Neural progenitor cell (in vitro differentiated cells): Measurements from ENCODE around the gene PIK3CB. TPM values are rescaled to one million over a fixed set of nuclear protein-coding genes. Genes with fewer than 3 reads are reported as not detected.

ENCODE experiments used
- DNase-seq: peaks from one replicate; pipeline ENCODE4 v3.0.0-alpha.2; 2016; ENCODE audit warnings: low spot score
- H2AFZ ChIP-seq: fragments of 200-600 bp; sonication (generic); replicated peaks from 2 replicates; pipeline ENCODE4 v1.6.1; 2016; ENCODE audit warnings: antibody characterized with exemption
- H3F3A ChIP-seq: fragments of 200-600 bp; sonication (generic); 2 replicates; pipeline ENCODE4 v1.6.1; 2016; ENCODE audit warnings: antibody characterized with exemption, low read depth
- H3K27ac ChIP-seq: fragments of 200-600 bp; sonication (generic); 2 replicates; pipeline ENCODE4 v1.5.1; 2016; ENCODE audit warnings: mild to moderate bottlenecking
- H3K27me3 ChIP-seq: fragments of 200-600 bp; sonication (generic); 2 replicates; pipeline ENCODE4 v1.6.1; 2016; ENCODE audit warnings: mild to moderate bottlenecking, moderate library complexity
- H3K36me3 ChIP-seq: fragments of 200-600 bp; sonication (generic); 2 replicates; pipeline ENCODE4 v1.5.1; 2016
- H3K4me1 ChIP-seq: fragments of 200-600 bp; sonication (generic); 2 replicates; pipeline ENCODE4 v1.6.1; 2016; ENCODE audit warnings: mixed run types
- H3K4me2 ChIP-seq: fragments of 200-600 bp; sonication (generic); 2 replicates; pipeline ENCODE4 v1.6.1; 2016
- H3K4me3 ChIP-seq: fragments of 200-600 bp; sonication (generic); 2 replicates; pipeline ENCODE4 v1.5.1; 2016
- H3K79me2 ChIP-seq: fragments of 200-600 bp; sonication (generic); 2 replicates; pipeline ENCODE4 v1.6.1; 2016; ENCODE audit warnings: low read depth
- H3K9ac ChIP-seq: fragments of 200-600 bp; sonication (generic); 2 replicates; pipeline ENCODE4 v1.6.1; 2016
- H3K9me3 ChIP-seq: fragments of 200-600 bp; sonication (generic); 2 replicates; pipeline ENCODE4 v1.5.1; 2016; ENCODE audit warnings: low read depth
- H4K20me1 ChIP-seq: fragments of 200-600 bp; sonication (generic); 2 replicates; pipeline ENCODE4 v1.6.1; 2016; ENCODE audit warnings: low read depth
- H3K27ac Mint-ChIP-seq: 3 replicates; pipeline ENCODE4 v1.8.0; 2021; ENCODE audit warnings: mixed read lengths
- H3K27me3 Mint-ChIP-seq: 2 replicates; pipeline ENCODE4 v1.8.0; 2022; ENCODE audit warnings: low read depth, mild to moderate bottlenecking, inconsistent platforms, moderate library complexity, mixed read lengths; ENCODE audit not compliant: insufficient read depth
- H3K36me3 Mint-ChIP-seq: 3 replicates; pipeline ENCODE4 v1.8.0; 2021; ENCODE audit warnings: mixed read lengths
- H3K4me1 Mint-ChIP-seq: 3 replicates; pipeline ENCODE4 v1.8.0; 2021; ENCODE audit warnings: mixed read lengths
- H3K4me3 Mint-ChIP-seq: 3 replicates; pipeline ENCODE4 v1.8.0; 2021; ENCODE audit warnings: mild to moderate bottlenecking, moderate library complexity, mixed read lengths
- H3K9me3 Mint-ChIP-seq: 3 replicates; pipeline ENCODE4 v1.8.0; 2020; ENCODE audit warnings: mixed read lengths
- CTCF ChIP-seq: fragments of 200-600 bp; sonication (generic); IDR thresholded peaks from 2 replicates; pipeline ENCODE4 v1.5.1; 2017; ENCODE audit warnings: antibody characterized with exemption, mild to moderate bottlenecking
- EZH2 ChIP-seq: fragments of 200-600 bp; sonication (generic); IDR thresholded peaks from 2 replicates; pipeline ENCODE4 v1.6.1; 2017; ENCODE audit warnings: antibody characterized with exemption, mild to moderate bottlenecking, moderate library complexity
- EZH2phosphoT487 ChIP-seq: fragments of 200-600 bp; sonication (generic); IDR thresholded peaks from 2 replicates; pipeline ENCODE4 v1.6.1; 2017; ENCODE audit warnings: antibody characterized with exemption
- total RNA-seq: library from RNA; depleted of rRNA; stranded (reverse); fragments of >200 nt; gene quantifications from 2 replicates; pipeline ENCODE4 v1.2.3, GENCODE V29; 2015; ENCODE audit warnings: low replicate concordance

Gene PIK3CB
- total RNA-seq, 1 donor from 2014 or later = 17.7 TPM

GRCh38 chr3:138774529-138775253, 60.0 kb downstream of the PIK3CB start:
- no peak for DNase-seq
- Histone ChIP-seq H3K36me3 (no peaks in the 10 kb centered on the region), H3F3A (no peaks in the 10 kb centered on the region), H4K20me1 (no peaks in the 10 kb centered on the region), H3K4me1 (no peaks in the 10 kb centered on the region), H2AFZ (no peak overlapping the region), H3K9ac (no peak overlapping the region), H3K79me2 (peaks cover 37% of the 10 kb centered on the region), H3K4me3 (no peak overlapping the region), H3K4me2 (no peak overlapping the region), H3K9me3 (no peaks in the 10 kb centered on the region), H3K27me3 (no peaks in the 10 kb centered on the region), H3K27ac (peak overlapping the region; percentile 23)
- Mint-ChIP-seq H3K36me3 (peaks cover 8% of the 10 kb centered on the region), H3K4me1 (peaks cover 3% of the 10 kb centered on the region), H3K27ac (no peak overlapping the region), H3K4me3 (no peak overlapping the region), H3K27me3 (peaks cover 2% of the 10 kb centered on the region), H3K9me3 (no peaks in the 10 kb centered on the region)
- TF ChIP-seq EZH2phosphoT487 (no peak), EZH2 (no peak), CTCF (no peak)

- Mint-ChIP-seq H3K4me3 (no peak overlapping the region), H3K9me3 (peaks cover 18% of the 10 kb centered on the region), H3K4me1 (peaks cover 3% of the 10 kb centered on the region), H3K27me3 (no peaks in the 10 kb centered on the region), H3K27ac (no peak overlapping the region), H3K36me3 (peaks cover 13% of the 10 kb centered on the region)
- H3K27me3 ChIP-seq = no peaks in the 10 kb centered on the region
- H3K9me3 ChIP-seq = no peaks in the 10 kb centered on the region
- no peak for DNase-seq
- no peak overlapping the region for H2AFZ ChIP-seq
- H3K4me2 ChIP-seq = no peak overlapping the region
- no peak overlapping the region for H3K4me3 ChIP-seq
- no peaks in the 10 kb centered on the region for H3K36me3 ChIP-seq
- no peaks in the 10 kb centered on the region for H3K4me1 ChIP-seq
- H3K27ac ChIP-seq = no peak overlapping the region
- TF ChIP-seq CTCF (no peak), EZH2 (no peak), EZH2phosphoT487 (no peak)
- H4K20me1 ChIP-seq = no peaks in the 10 kb centered on the region
- H3K79me2 ChIP-seq = peaks cover 24% of the 10 kb centered on the region
- H3F3A ChIP-seq = no peaks in the 10 kb centered on the region
- H3K9ac ChIP-seq = no peak overlapping the region
These were observed 63.1 kb downstream of the PIK3CB start for GRCh38 chr3:138771585-138771984.

- H3K27me3 Mint-ChIP-seq = no peaks in the 10 kb centered on the region
- DNase-seq = no peak
- no peaks in the 10 kb centered on the region for H3K4me1 Mint-ChIP-seq
- peaks cover 14% of the 10 kb centered on the region for H3K36me3 Mint-ChIP-seq
- H3K9ac ChIP-seq = no peak overlapping the region
- H4K20me1 ChIP-seq = no peaks in the 10 kb centered on the region
- no peak overlapping the region for H2AFZ ChIP-seq
- no peak overlapping the region for H3K27ac ChIP-seq
- no peak overlapping the region for H3K4me3 Mint-ChIP-seq
- H3K4me3 ChIP-seq = no peak overlapping the region
- TF ChIP-seq EZH2 (no peak), EZH2phosphoT487 (no peak), CTCF (no peak)
- H3K36me3 ChIP-seq = no peaks in the 10 kb centered on the region
- no peaks in the 10 kb centered on the region for H3K27me3 ChIP-seq
- H3K27ac Mint-ChIP-seq = no peak overlapping the region
- no peaks in the 10 kb centered on the region for H3F3A ChIP-seq
- H3K4me1 ChIP-seq = no peaks in the 10 kb centered on the region
- peaks cover 16% of the 10 kb centered on the region for H3K79me2 ChIP-seq
- peaks cover 18% of the 10 kb centered on the region for H3K9me3 Mint-ChIP-seq
- H3K4me2 ChIP-seq = no peak overlapping the region
- no peaks in the 10 kb centered on the region for H3K9me3 ChIP-seq
These were observed 65.1 kb downstream of the PIK3CB start for GRCh38 chr3:138769616-138770015.
